PC-9 (cell line): ENCODE results near the gene ATP8B1. TPM values are rescaled to one million over a fixed set of nuclear protein-coding genes. Genes with fewer than 3 reads are reported as not detected.

Experiments used
- BruUV-seq: library from RNA; stranded (reverse); fragments of 400-500 nt; replicated peaks from 2 replicates; lab custom pipeline; 2021; lab: Mats Ljungman, UMichigan
- CTCF ChIA-PET: fragments of 300-600 bp; sonication (Branson Sonifier 250); formaldehyde crosslinking; loops from one replicate; lab custom pipeline; 2022; ENCODE audit warnings: antibody characterized with exemption; lab: Charles Lee
- POLR2A ChIA-PET: fragments of 300-600 bp; sonication (Branson Sonifier 250); formaldehyde crosslinking; loops from one replicate; lab custom pipeline; 2022; ENCODE audit warnings: antibody characterized with exemption; ENCODE audit not compliant: unreplicated experiment; lab: Charles Lee
- DNase-seq, 2 experiments: peaks; one replicate each; pipeline versions ENCODE4 v3.0.0 to v3.0.0-alpha.2; 2015 to 2022; ENCODE audit warnings: mixed read lengths in 1 of 2
- H2AFZ ChIP-seq: fragments of 200-600 bp; sonication (generic); 2 replicates; pipeline ENCODE4 v1.8.1; 2017; ENCODE audit warnings: antibody characterized with exemption
- H3F3A ChIP-seq: fragments of 200-600 bp; sonication (generic); 2 replicates; pipeline ENCODE4 v1.8.1; 2017; ENCODE audit warnings: antibody characterized with exemption, mild to moderate bottlenecking, low read depth; ENCODE audit not compliant: insufficient read depth
- H3K27ac ChIP-seq: fragments of 200-600 bp; sonication (generic); 2 replicates; pipeline ENCODE4 v1.6.1; 2016; ENCODE audit warnings: mixed run types
- H3K27me3 ChIP-seq: fragments of 200-600 bp; sonication (generic); 2 replicates; pipeline ENCODE4 v1.6.1; 2016; ENCODE audit warnings: low read depth, mixed run types; ENCODE audit not compliant: insufficient read depth
- H3K36me3 ChIP-seq: fragments of 200-600 bp; sonication (generic); 2 replicates; pipeline ENCODE4 v1.6.1; 2016; ENCODE audit warnings: low read depth, mixed run types
- H3K4me1 ChIP-seq: fragments of 200-600 bp; sonication (generic); replicated peaks from 2 replicates; pipeline ENCODE4 v1.6.1; 2016; ENCODE audit warnings: mixed run types; ENCODE audit not compliant: insufficient read depth
- H3K4me2 ChIP-seq: fragments of 200-600 bp; sonication (generic); 2 replicates; pipeline ENCODE4 v1.6.1; 2017; ENCODE audit warnings: mixed run types
- H3K4me3 ChIP-seq: fragments of 200-600 bp; sonication (generic); 2 replicates; pipeline ENCODE4 v1.6.1; 2016; ENCODE audit warnings: mixed run types
- H3K79me2 ChIP-seq: fragments of 200-600 bp; sonication (generic); 2 replicates; pipeline ENCODE4 v1.6.1; 2017; ENCODE audit warnings: low read depth, mixed run types
- H3K9me2 ChIP-seq: fragments of 200-600 bp; sonication (generic); 2 replicates; pipeline ENCODE4 v1.8.1; 2017; ENCODE audit warnings: mild to moderate bottlenecking; ENCODE audit not compliant: insufficient read depth
- H3K9me3 ChIP-seq: fragments of 200-600 bp; sonication (generic); 2 replicates; pipeline ENCODE4 v1.8.1; 2016; ENCODE audit warnings: low read depth; ENCODE audit not compliant: insufficient read depth
- H4K20me1 ChIP-seq: fragments of 200-600 bp; sonication (generic); 2 replicates; pipeline ENCODE4 v1.8.1; 2017; ENCODE audit not compliant: insufficient read depth
- CTCF ChIP-seq: fragments of 200-600 bp; sonication (generic); conservative IDR thresholded peaks from 2 replicates; pipeline ENCODE4 v1.6.1; 2017; ENCODE audit warnings: mixed run types, antibody characterized with exemption, mild to moderate bottlenecking, moderate library complexity
- EZH2 ChIP-seq: fragments of 200-600 bp; sonication (generic); IDR thresholded peaks from 2 replicates; pipeline ENCODE4 v1.8.0; 2017; ENCODE audit warnings: antibody characterized with exemption, low read depth
- intact Hi-C: fragments of 100-400 bp; cut with micrococcal nuclease; formaldehyde crosslinking; loops from one replicate; pipeline ENCODE4 v1.10.0; 2022; ENCODE audit not compliant: unreplicated experiment
- total RNA-seq: library from RNA; stranded (reverse); gene quantifications from 2 replicates; pipeline ENCODE4 v1.2.3, GENCODE V29; 2021

Gene ATP8B1
- total RNA-seq, 1 experiment from 2014 or later = 23.4 TPM

- Histone ChIP-seq H3K4me1 (peaks cover 24% of the 10 kb centered on the region), H4K20me1 (no peaks in the 10 kb centered on the region), H3K4me3 (no peak overlapping the region), H3K27me3 (no peaks in the 10 kb centered on the region), H3K36me3 (no peaks in the 10 kb centered on the region), H3F3A (peaks cover 22% of the 10 kb centered on the region; the same call in 1 of the 2 replicates), H3K79me2 (peaks cover 8% of the 10 kb centered on the region), H3K27ac (peak overlapping the region; percentile 29; the same call in 1 of the 2 replicates), H3K9me3 (peaks cover 5% of the 10 kb centered on the region), H3K4me2 (no peak overlapping the region; the same call in 1 of the 2 replicates), H2AFZ (no peak overlapping the region), H3K9me2 (no peaks in the 10 kb centered on the region)
- TF ChIP-seq CTCF (no peak), EZH2 (no peak)
- ChIA-PET CTCF (interaction anchor here (0.6 kb wide), 2 partner anchors 218 to 515 kb away, joined by 3 to 4 read pairs; no protein-coding TSS in a partner anchor), POLR2A (no interaction called here)
- intact Hi-C loops = no loop called here
- peak; percentile 38 to 80 for DNase-seq
- BruUV-seq = no TSS peak
Measured at GRCh38 chr18:57806978-57807285, 3.8 kb upstream of the ATP8B1 start.

DNA sequence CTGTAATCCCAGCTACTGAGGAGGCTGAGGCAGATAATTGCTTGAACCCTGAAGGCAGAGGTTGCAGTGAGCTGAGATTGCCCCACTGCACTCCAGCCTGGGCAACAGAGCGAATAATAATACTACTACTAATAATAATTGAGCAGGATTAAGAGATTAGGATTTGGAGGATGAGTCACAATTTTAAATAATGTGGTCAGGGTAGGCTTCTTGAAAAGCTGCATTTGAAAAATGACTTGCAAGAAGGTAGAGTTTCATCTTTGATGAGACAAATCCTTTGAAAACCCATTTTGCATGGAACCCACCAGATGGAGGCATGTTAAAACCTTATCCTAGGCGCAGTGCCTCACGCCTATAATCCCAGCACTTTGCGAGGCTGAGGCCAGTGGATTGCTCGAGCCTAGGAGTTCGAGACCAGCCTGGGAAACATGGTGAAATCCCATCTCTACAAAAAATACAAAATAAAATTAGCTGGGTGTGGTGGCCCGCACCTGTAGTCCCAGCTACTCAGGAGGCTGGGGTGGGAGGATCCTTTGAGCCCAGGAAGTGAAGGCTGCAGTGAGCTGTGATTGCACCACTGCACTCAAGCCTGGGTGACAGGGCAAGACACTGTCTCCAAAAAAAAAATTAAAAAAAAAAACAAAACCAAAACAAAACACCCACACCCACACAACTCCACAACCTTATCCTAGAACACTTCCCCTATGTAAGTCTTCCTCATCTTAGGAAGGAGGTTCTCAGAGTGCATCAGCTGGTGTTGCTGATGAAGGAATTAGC, 3.3 kb upstream of the ATP8B1 start:
- intact Hi-C loops = no loop called here
- Histone ChIP-seq H2AFZ (no peak overlapping the region), H3K79me2 (peaks cover 14% of the 10 kb centered on the region), H3K4me2 (no peak overlapping the region; the same call in 1 of the 2 replicates), H3K4me1 (peaks cover 24% of the 10 kb centered on the region), H3K4me3 (no peak overlapping the region), H3K9me2 (no peaks in the 10 kb centered on the region), H3K36me3 (no peaks in the 10 kb centered on the region), H3K27ac (peak overlapping the region; percentile 29; the same call in 1 of the 2 replicates), H4K20me1 (no peaks in the 10 kb centered on the region), H3K9me3 (peaks cover 1% of the 10 kb centered on the region; the same call in 1 of the 2 replicates), H3F3A (peaks cover 22% of the 10 kb centered on the region; the same call in 1 of the 2 replicates), H3K27me3 (no peaks in the 10 kb centered on the region)
- no TSS peak for BruUV-seq
- CTCF ChIA-PET = no interaction called here
- TF ChIP-seq EZH2 (no peak), CTCF (no peak)
- DNase-seq = no peak
- POLR2A ChIA-PET = no interaction called here

DNA sequence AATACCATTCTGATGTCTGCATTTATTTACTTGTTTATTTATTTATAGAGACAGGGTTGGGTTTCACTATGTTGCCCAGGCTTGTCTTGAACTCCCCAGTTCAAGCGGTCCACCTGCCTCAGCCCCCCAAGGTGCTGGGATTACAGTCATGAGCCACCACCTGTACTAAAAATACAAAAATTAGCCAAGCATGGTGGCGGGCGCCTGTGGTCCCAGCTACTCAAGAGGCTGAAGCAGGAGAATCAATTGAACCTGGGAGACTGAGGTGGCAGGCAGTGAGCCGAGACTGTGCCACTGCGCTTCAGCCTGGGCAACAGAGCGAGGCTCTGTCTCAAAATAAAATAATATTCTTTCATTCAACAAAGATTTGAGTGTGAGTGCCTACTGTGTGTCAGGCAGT, 2.0 kb upstream of the ATP8B1 start:
- no peaks in the 10 kb centered on the region for H3K27me3 ChIP-seq
- no peaks in the 10 kb centered on the region for H3K9me2 ChIP-seq
- no TSS peak for BruUV-seq
- intact Hi-C loops = no loop called here
- TF ChIP-seq EZH2 (no peak), CTCF (no peak)
- no peak overlapping the region for H3K27ac ChIP-seq
- no peaks in the 10 kb centered on the region for H4K20me1 ChIP-seq
- no peaks in the 10 kb centered on the region for H3K36me3 ChIP-seq
- H3K9me3 ChIP-seq = no peaks in the 10 kb centered on the region
- no peak overlapping the region for H3K4me2 ChIP-seq
- H3K79me2 ChIP-seq = peaks cover 27% of the 10 kb centered on the region
- H3K4me3 ChIP-seq = no peak overlapping the region
- ChIA-PET POLR2A (no interaction called here), CTCF (no interaction called here)
- DNase-seq = no peak
- H3F3A ChIP-seq = peaks cover 22% of the 10 kb centered on the region; the same call in 1 of the 2 replicates
- no peak overlapping the region for H2AFZ ChIP-seq
- H3K4me1 ChIP-seq = peaks cover 36% of the 10 kb centered on the region
